Measurements from ENCODE around the gene DNAJB14. TPM values are rescaled to one million over a fixed set of nuclear protein-coding genes. Genes with fewer than 3 reads are reported as not detected.
"Not testable (repeated sequence)": the region's sequence is repeated elsewhere in the genome, so short reads cannot be mapped to it uniquely, and the experiment has no call there.

The DNAJB14 gene
- total RNA-seq, 3 donors from 2014 or later = 49.4 to 55.3 (median 54.2) TPM

DNA sequence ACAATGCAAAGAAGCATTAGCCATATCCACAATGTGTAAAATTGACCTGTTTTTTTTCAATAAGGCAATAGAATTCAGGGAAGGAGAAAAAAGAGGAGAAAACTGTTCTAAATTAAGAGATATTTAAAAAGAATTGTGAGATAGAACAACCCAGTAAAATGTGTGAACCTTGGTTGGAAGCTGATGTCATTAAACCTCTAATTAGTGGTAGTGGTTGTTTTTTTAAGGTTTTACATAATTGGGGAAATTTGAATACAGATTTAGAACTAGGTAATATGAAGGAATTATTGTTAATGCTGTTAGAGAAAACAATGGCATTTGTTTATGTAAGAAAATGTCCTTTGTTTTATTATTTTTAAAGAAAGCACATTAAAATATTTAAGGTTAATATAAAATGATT, 18.8 kb upstream of the DNAJB14 start:
- Histone ChIP-seq H3K36me3 (ENCODE audit: low read depth) (no peaks in the 10 kb centered on the region), H3K9me3 (no peaks in the 10 kb centered on the region), H3K4me3 (no peak overlapping the region), H3K4me1 (ENCODE audit: low read depth) (no peaks in the 10 kb centered on the region)
- no peak for DNase-seq
- TF ChIP-seq, protein P1, sequence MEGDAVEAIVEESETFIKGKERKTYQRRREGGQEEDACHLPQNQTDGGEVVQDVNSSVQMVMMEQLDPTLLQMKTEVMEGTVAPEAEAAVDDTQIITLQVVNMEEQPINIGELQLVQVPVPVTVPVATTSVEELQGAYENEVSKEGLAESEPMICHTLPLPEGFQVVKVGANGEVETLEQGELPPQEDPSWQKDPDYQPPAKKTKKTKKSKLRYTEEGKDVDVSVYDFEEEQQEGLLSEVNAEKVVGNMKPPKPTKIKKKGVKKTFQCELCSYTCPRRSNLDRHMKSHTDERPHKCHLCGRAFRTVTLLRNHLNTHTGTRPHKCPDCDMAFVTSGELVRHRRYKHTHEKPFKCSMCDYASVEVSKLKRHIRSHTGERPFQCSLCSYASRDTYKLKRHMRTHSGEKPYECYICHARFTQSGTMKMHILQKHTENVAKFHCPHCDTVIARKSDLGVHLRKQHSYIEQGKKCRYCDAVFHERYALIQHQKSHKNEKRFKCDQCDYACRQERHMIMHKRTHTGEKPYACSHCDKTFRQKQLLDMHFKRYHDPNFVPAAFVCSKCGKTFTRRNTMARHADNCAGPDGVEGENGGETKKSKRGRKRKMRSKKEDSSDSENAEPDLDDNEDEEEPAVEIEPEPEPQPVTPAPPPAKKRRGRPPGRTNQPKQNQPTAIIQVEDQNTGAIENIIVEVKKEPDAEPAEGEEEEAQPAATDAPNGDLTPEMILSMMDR (IDR thresholded peaks at IDR 0.05) = no peak
- no peak for ATAC-seq
- intact Hi-C loops (cut with DNase I, micrococcal nuclease) = no loop called here

DNA sequence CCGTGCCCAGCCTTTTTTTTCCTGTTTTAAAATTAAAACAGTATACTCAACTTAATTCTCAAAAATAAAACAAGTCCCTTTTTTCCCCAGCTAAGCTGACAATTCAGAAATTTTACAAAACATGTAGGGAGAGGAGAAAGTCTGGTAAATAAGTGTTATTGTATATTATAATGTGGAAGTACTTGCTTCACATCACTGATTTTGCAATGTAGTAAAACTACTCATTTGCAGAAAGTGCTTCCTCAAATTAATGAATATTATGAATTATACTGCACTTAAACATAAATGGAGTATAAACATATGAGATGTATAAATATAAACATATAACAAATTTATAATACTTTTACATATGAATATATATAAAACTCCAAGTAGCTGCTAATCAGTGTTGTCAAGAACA, 15.3 kb upstream of the DNAJB14 start:
- intact Hi-C loops (cut with DNase I, micrococcal nuclease) = no loop called here
- Histone ChIP-seq H3K9me3 (no peaks in the 10 kb centered on the region), H3K4me3 (no peak overlapping the region), H3K4me1 (ENCODE audit: low read depth) (no peaks in the 10 kb centered on the region), H3K36me3 (ENCODE audit: low read depth) (no peaks in the 10 kb centered on the region)
- TF ChIP-seq, protein P1 (IDR thresholded peaks at IDR 0.05) = no peak
- no peak for ATAC-seq
- no peak for DNase-seq

DNA sequence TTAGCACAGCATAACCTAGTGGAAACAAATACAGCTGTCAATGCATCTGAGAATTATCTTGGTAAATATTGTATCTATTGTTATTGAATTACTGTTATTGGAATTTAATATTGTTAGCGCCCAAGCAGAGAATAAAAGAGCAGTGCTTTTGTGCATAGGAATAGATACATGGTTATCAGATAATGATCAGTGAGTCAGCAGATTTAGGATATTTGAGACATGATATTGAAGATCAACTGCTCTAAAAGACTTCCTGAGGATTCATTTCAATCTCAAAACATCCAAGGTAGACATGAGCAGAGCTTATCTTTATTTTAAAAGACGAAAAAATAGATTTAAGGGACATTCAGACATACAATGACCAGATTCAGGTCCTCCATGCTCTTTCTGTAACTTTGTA, 14.2 kb upstream of the DNAJB14 start:
- DNase-seq (no peak), ATAC-seq (no peak)
- Histone ChIP-seq H3K36me3 (ENCODE audit: low read depth) (no peaks in the 10 kb centered on the region), H3K4me3 (no peak overlapping the region), H3K9me3 (no peaks in the 10 kb centered on the region), H3K4me1 (ENCODE audit: low read depth) (no peaks in the 10 kb centered on the region)
- intact Hi-C loops (cut with DNase I, micrococcal nuclease) = no loop called here
- TF ChIP-seq, protein P1 (IDR thresholded peaks at IDR 0.05) = no peak

DNA sequence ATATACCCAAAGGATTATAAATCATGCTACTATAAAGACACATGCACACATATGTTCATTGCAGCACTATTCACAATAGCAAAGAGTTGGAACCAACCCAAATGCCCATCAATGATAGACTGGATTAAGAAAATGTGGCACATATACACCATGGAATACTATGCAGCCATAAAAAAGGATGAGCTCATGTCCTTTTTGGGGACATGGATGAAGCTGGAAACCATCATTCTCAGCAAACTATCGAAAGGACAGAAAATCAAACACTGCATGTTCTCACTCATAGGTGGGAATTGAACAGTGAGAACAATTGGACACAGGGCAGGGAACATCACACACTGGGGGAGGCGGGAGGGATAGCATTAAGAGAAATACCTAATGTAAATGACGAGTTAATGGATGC, 11.8 kb upstream of the DNAJB14 start:
- not testable (repeated sequence) for ATAC-seq; H3K36me3 ChIP-seq (ENCODE audit: low read depth); H3K4me1 ChIP-seq (ENCODE audit: low read depth); H3K4me3 ChIP-seq; DNase-seq; H3K9me3 ChIP-seq
- intact Hi-C loops (cut with DNase I, micrococcal nuclease) = loop anchor here in 1 of 2 donors (10.0 kb wide), 1 partner anchor 143 kb away; the partner anchor contains the start of gene DAPP1

DNA sequence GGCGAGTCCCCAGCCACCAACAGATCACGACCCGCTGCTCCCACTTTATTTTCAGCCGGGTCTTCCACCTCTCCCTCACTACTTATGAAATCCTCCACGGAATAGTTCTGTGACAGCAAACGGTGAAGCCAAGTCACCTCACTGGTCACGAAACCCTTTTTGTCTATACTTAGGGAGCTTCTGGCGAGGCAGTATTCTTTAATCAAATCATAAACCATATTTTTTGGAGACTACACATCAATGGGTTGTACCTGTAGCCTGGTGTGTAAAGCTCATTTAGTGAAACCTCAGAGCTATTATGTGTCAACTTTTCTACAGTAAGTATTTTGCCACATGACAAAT, 4.5 kb upstream of the DNAJB14 start:
- H3K4me1 ChIP-seq (ENCODE audit: low read depth) = peaks cover 21% of the 10 kb centered on the region
- DNase-seq (no peak), ATAC-seq (no peak)
- TF ChIP-seq, protein P1 (IDR thresholded peaks at IDR 0.05) = no peak
- no peaks in the 10 kb centered on the region for H3K9me3 ChIP-seq
- peak overlapping the region; percentile 42 for H3K4me3 ChIP-seq
- no peaks in the 10 kb centered on the region for H3K36me3 ChIP-seq (ENCODE audit: low read depth)
- intact Hi-C loops (cut with DNase I, micrococcal nuclease) = loop anchor here in 1 of 2 donors (10.0 kb wide), 1 partner anchor 136 kb away; the partner anchor contains the start of gene DAPP1

DNA sequence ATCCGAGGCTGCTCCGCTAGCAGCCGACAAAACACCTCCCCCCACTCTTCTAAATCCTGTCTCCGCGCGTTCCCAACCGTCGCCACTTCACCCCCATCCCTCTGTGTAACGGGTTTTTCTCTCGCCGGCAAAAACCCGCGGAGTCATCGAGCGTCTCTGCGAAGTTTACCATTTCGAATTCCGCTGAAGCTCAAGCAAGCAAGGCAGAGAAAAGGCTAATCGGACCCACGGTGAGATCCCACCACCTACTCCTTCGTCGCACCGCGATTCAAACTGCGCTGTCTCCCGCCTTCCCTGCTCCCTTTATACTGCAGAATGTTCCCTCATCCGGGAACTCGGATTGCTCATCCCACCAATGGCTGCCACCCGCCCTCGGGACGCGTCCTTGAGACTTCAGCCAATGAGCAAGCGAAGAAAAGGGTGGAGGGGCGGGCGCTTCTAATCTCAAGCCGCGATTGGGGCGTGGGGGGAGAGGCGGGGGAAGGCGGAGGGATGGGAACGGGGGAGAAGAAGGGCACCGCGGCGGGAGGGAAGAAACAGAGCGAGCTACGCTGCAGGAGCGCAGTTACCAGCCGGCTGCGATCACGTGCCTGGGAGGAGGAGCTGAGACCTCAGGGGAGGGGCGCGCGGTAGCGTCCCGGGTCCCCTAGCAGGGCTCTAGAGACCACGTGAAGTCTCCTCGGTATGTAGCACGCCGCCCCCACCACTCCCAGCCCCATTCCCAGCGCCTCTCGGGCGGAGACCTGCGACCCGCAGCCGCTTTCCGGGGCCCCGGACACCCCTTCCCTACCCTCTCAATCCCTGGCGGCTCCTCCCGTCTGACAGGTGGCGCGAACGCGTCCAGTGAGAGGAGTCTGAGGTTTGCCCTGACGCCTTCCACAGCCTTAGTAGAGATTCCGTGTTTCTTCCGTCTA, 3.8 kb upstream of the DNAJB14 start, which contains the start of gene H2AZ1:
TSS of gene H2AZ1 (minus strand) at position 277 of the 914 bp plus-strand sequence. CDS start at position 172, 105 bp downstream.
- ATAC-seq (peak; percentile 84), DNase-seq (peak; percentile 98 to 99 (median 99))
- H3K36me3 ChIP-seq (ENCODE audit: low read depth) = no peaks in the 10 kb centered on the region
- no peaks in the 10 kb centered on the region for H3K9me3 ChIP-seq
- H3K4me3 ChIP-seq = peak within 1 kb of the TSS; percentile 62
- H3K4me1 ChIP-seq (ENCODE audit: low read depth) = peaks cover 24% of the 10 kb centered on the region
- TF ChIP-seq, protein P1 (IDR thresholded peaks at IDR 0.05) = no peak
- intact Hi-C loops (cut with DNase I, micrococcal nuclease) = loop anchor here in 1 of 2 donors (5.0 to 10.0 kb wide), 3 partner anchors 55 to 388 kb away; partner anchors contain the start of genes DAPP1, LAMTOR3 and TRMT10A

All from mucosa of descending colon (tissue), 3 donors.